Measurements from ENCODE around the gene TMIGD2. TPM values are rescaled to one million over a fixed set of nuclear protein-coding genes. Genes with fewer than 3 reads are reported as not detected.

TMIGD2 gene
- total RNA-seq, 3 donors from 2014 or later = not detected

GRCh38 chr19:4346020-4346383 lies 43.8 kb upstream of the TMIGD2 start:
- TF ChIP-seq CTCF (IDR thresholded peaks at IDR 0.05) = no peak
- no peak for TF ChIP-seq POLR2AphosphoS5 (IDR thresholded peaks at IDR 0.05)
- no peak for TF ChIP-seq POLR2A (IDR thresholded peaks at IDR 0.05)
- Histone ChIP-seq H3K4me1 (peaks cover 0 to 5% of the 10 kb centered on the region in 2 donors), H3K27me3 (no peaks in the 10 kb centered on the region), H3K9me3 (no peaks in the 10 kb centered on the region), H3K36me3 (no peaks in the 10 kb centered on the region), H3K27ac (no peak overlapping the region), H3K4me3 (no peak overlapping the region)
- intact Hi-C loops (cut with DNase I; ENCODE audit: low total_unique reads) = no loop called here
- no peak for DNase-seq (ENCODE audit: low spot score in 2 of 2)

DNA sequence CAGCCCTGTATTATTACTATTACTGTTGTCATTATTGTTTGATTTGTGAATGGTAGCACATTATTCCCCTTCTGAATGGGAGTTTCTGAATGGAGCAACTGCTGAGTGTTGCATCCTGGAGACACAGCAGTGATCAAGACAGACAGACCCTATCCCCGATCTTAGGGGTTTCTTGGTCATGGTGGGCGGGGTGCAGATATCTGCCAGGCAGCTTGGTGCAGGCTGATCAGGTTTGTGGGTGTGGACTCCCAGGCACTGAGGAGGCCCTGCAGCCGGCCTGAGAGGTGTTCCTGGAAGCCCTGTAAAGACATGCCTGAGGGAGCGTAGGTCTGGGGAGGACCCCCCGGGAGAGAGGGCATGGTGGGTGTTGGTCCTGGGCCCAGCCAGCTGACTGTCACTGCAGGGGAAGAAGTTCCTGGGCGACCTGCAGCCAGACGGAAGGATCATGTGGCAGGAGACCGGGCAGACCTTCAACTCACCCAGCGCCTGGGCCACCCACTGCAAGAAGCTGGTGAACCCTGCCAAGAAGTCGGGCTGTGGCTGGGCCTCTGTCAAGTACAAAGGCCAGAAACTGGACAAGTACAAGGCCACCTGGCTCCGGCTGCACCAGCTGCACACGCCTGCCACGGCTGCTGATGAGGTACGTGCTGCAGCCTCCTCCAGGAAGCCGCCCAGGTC lies 43.3 kb upstream of the TMIGD2 start:
- peaks cover 0 to 5% of the 10 kb centered on the region in 2 donors for H3K4me1 ChIP-seq
- no peak for DNase-seq (ENCODE audit: low spot score in 2 of 2)
- no peaks in the 10 kb centered on the region for H3K36me3 ChIP-seq
- H3K27ac ChIP-seq = no peak overlapping the region
- H3K9me3 ChIP-seq = no peaks in the 10 kb centered on the region
- no peaks in the 10 kb centered on the region for H3K27me3 ChIP-seq
- no peak overlapping the region for H3K4me3 ChIP-seq
- no peak for TF ChIP-seq POLR2AphosphoS5 (IDR thresholded peaks at IDR 0.05)
- TF ChIP-seq CTCF (IDR thresholded peaks at IDR 0.05) = no peak
- TF ChIP-seq POLR2A (IDR thresholded peaks at IDR 0.05) = no peak
- intact Hi-C loops (cut with DNase I; ENCODE audit: low total_unique reads) = no loop called here

DNA sequence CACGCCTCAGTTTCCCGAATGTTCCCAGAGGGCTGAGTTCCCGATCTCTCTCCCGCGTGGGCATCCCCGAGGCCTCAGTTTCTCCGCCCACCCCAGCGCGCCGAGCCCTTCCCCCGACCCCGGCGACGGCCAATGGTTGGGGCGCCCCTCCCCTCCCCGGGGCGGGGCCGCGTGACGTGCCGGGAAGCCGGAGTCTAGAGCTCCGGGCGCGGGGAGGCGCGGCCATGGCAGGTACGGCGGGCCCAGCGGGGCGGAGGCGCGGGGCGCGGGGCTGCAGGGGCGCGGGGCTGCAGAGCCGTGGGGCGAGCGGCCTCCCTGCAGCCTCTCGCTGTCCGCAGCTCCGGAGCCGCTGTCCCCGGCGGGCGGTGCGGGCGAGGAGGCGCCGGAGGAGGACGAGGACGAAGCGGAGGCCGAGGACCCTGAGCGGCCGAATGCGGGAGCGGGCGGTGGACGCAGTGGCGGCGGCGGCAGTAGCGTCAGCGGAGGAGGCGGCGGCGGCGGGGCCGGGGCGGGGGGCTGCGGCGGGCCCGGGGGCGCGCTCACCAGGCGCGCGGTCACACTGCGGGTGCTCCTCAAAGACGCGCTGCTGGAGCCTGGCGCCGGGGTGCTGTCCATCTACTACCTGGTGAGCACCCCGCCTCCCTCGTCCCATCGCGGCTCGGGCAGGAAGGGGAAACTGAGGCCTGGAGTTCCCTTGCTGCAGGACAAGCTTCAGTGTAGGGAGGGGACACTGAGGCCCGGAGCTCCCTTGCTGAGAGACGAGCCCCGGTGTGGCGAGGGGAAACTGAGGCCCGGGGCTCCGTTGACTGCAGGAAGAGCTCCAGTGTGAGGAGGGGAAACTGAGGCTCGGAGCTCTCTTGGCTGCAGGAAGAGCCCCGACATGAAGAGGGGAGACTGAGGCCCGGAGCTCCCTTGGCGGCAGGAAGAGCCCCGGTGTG lies 41.5 kb upstream of the TMIGD2 start, which contains the start of gene MPND:
TSS of gene MPND (plus strand) at position 193 of the 938 bp plus-strand sequence. CDS start at position 225, 32 bp downstream.
- no peaks in the 10 kb centered on the region for H3K9me3 ChIP-seq
- peak; percentile 87 to 88 for DNase-seq (ENCODE audit: low spot score in 2 of 2)
- TF ChIP-seq POLR2A (IDR thresholded peaks at IDR 0.05) (no peak), CTCF (IDR thresholded peaks at IDR 0.05) (no peak), POLR2AphosphoS5 (IDR thresholded peaks at IDR 0.05) (no peak)
- H3K4me3 ChIP-seq = peak within 1 kb of the TSS; percentile 59 to 84 (median 64)
- intact Hi-C loops (cut with DNase I; ENCODE audit: low total_unique reads) = no loop called here
- peaks cover 0 to 5% of the 10 kb centered on the region in 2 donors for H3K4me1 ChIP-seq
- peak within 1 kb of the TSS; percentile 88 to 90 for H3K27ac ChIP-seq
- H3K36me3 ChIP-seq = no peaks in the 10 kb centered on the region
- no peaks in the 10 kb centered on the region for H3K27me3 ChIP-seq

GRCh38 chr19:4342615-4343369 lies 40.6 kb upstream of the TMIGD2 start:
- intact Hi-C loops (cut with DNase I; ENCODE audit: low total_unique reads) = no loop called here
- H3K27ac ChIP-seq = peak overlapping the region; percentile 88 to 90

More at GRCh38 chr19:4342615-4343369, 40.6 kb upstream of the TMIGD2 start:
- Histone ChIP-seq H3K4me3 (peak overlapping the region; percentile 59 to 84 (median 64)), H3K4me1 (peaks cover 0 to 5% of the 10 kb centered on the region in 2 donors), H3K27me3 (no peaks in the 10 kb centered on the region), H3K36me3 (no peaks in the 10 kb centered on the region), H3K9me3 (no peaks in the 10 kb centered on the region)
- peak; percentile 97 to 99 for DNase-seq (ENCODE audit: low spot score in 2 of 2)
- TF ChIP-seq CTCF (IDR thresholded peaks at IDR 0.05) (peak in 2 of 3 donors; percentile 13 to 48), POLR2A (IDR thresholded peaks at IDR 0.05) (peak; percentile 83), POLR2AphosphoS5 (IDR thresholded peaks at IDR 0.05) (peak; percentile 65 to 84 (median 77))

All from breast epithelium (tissue), 4 donors.